Measurements from ENCODE around the gene NAALADL2.

DNA sequence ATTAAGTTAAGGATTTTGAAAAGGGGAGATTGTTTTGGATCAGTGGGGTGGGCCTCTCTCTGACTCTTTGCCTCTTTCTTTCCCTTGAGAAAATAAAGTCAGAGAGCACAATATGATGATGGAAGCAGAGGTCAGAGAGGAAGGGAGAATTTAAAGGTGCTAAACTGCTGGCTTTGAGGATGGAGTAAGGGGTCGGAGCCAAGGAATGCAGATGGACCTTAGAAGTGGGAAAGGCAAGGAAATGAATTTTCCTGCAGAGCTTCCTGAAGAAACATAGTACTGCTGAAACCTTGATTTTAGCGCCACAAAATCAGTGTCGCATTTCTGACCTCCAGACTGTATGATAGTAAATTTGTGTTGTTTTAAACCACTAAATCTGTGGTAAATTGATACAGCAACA is 317.4 kb downstream of the NAALADL2 start:
- TF ChIP-seq, protein P1, sequence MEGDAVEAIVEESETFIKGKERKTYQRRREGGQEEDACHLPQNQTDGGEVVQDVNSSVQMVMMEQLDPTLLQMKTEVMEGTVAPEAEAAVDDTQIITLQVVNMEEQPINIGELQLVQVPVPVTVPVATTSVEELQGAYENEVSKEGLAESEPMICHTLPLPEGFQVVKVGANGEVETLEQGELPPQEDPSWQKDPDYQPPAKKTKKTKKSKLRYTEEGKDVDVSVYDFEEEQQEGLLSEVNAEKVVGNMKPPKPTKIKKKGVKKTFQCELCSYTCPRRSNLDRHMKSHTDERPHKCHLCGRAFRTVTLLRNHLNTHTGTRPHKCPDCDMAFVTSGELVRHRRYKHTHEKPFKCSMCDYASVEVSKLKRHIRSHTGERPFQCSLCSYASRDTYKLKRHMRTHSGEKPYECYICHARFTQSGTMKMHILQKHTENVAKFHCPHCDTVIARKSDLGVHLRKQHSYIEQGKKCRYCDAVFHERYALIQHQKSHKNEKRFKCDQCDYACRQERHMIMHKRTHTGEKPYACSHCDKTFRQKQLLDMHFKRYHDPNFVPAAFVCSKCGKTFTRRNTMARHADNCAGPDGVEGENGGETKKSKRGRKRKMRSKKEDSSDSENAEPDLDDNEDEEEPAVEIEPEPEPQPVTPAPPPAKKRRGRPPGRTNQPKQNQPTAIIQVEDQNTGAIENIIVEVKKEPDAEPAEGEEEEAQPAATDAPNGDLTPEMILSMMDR (IDR thresholded peaks at IDR 0.05; ENCODE audit: low read length), result no peak
- TF ChIP-seq EZH2 (IDR thresholded peaks at IDR 0.05; ENCODE audit: borderline replicate concordance, low read length), result no peak

Data from OCI-LY1 (cell line).